ENCODE measurements around the gene SCN1B. TPM values are rescaled to one million over a fixed set of nuclear protein-coding genes. Genes with fewer than 3 reads are reported as not detected.

SCN1B gene
- polyA plus RNA-seq, 2 of the 4 experiments (the other 2 are of a cell fraction), result 11.0 to 11.3 TPM

DNA sequence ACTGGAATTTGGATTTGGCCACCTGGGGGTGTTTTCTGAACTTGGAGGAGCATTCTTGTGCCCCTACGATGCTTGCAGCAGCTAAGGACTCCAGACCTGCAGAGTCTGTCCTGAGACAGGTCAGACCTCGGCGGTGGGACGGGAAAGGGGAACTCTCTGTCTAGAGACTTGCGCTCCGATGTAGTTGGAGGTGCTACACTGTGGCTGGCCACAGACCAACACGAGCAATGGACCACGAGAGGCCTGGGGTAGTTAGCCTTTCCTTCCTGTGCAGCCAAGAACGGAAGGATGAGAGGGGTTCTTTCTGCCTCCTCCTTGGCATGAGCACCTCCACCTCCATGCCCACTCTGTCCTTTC lies 36.0 kb upstream of the SCN1B start:
- peak; percentile 78 for FAIRE-seq
- ATAC-seq, result peak; percentile 1 to 4; a peak in 3 of 6 replicates
- ChIA-PET CTCF (interaction anchor here (0.6 to 61.4 kb wide), 5 partner anchors 5 to 152 kb away, joined by 3 to 1860 read pairs (median 19); partner anchors contain the start of genes GRAMD1A, SCN1B and ZNF792), POLR2A (interaction anchor here (2.8 kb wide), 1 partner anchor 12 kb away, joined by 33 read pairs; no protein-coding TSS in a partner anchor)
- H3K4me2 ChIP-seq, result peak overlapping the region; percentile 77
- peaks cover 57% of the 10 kb centered on the region for H3K4me1 ChIP-seq
- peak overlapping the region; percentile 94 to 95 for H3K27ac ChIP-seq
- DNase-seq (ENCODE audit: low read depth in 1 of 2, low spot score in 1 of 2), result no peak
- H3K4me3 ChIP-seq, result no peak overlapping the region
- H3K9me3 ChIP-seq, result no peaks in the 10 kb centered on the region
- 89% methylated on average over 9 of the region's 9 CpGs for WGBS (ENCODE audit: missing lambda C conversion rate)
- TF ChIP-seq FOSB (CRISPR knock-in tag; IDR thresholded peaks at IDR 0.05), result no peak
- no peak for TF ChIP-seq HOXB5 (CRISPR knock-in tag; IDR thresholded peaks at IDR 0.05)
- TF ChIP-seq JUNB (IDR thresholded peaks at IDR 0.05), result no peak

DNA sequence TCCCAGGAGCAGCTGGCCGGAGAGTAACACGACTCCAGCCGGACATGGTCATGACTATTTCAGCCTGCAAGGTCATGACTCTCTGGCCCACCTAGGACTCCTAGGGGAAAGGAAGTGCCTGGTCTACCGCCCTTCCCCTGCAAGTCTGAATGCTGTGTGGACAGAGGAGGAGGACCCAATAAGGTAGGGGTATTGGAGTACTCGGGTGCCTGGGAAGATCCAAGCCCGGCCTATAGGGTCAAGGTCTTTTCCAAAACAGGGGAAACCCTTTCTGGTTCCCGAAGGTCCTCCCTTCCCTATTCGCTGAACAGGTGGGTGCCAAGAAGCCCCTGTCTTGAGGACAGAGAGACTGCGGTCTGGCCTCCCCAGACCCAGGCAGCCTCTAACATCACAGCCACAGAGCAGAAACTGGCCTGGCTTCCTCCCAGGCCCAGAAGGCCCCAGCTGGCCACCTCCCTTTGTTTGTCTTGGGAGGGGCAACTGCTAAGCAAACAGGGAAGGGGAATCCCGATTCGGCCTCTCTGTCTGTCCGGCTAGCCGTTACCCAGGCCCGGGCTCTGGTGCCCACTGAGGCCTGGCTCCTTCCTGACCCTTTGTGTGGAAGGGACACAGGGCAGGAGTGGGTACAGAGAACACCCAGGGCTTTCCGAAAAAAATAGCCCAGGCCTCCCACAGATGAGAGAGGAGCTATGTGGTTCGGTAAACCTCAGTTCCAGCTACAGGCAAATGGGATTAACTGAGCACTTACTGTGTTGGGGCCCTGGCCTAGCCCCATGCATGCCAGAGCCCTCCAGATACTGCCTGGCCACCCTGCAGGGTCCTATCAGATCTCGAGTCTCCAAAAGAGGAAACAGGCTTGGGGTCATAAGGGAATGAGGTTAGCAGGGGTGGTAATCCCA lies 35.4 kb upstream of the SCN1B start:
- 24% methylated on average over 17 of the region's 17 CpGs for WGBS (ENCODE audit: missing lambda C conversion rate)
- ChIA-PET POLR2A (interaction anchor here (2.8 kb wide), 1 partner anchor 12 kb away, joined by 33 read pairs; no protein-coding TSS in a partner anchor), CTCF (interaction anchor here (0.6 to 61.4 kb wide), 10 partner anchors 5 to 286 kb away, joined by 3 to 1860 read pairs (median 6); partner anchors contain the start of genes GRAMD1A, LGI4, SCN1B and ZNF792)
- H3K4me2 ChIP-seq, result peak overlapping the region; percentile 77
- ATAC-seq, result peak; percentile 67 to 83
- H3K9me3 ChIP-seq, result no peaks in the 10 kb centered on the region
- peak; percentile 94 to 99 for DNase-seq (ENCODE audit: low read depth in 1 of 2, low spot score in 1 of 2)
- H3K4me3 ChIP-seq, result 0 out of 3 replicates have a peak overlapping the region, but pooled peaks have one; percentile 2
- H3K4me1 ChIP-seq, result peaks cover 57% of the 10 kb centered on the region
- peak overlapping the region; percentile 94 to 95 for H3K27ac ChIP-seq
- peak; percentile 98 for FAIRE-seq
- peak; percentile 50; the same call in 1 of the 2 replicates for TF ChIP-seq CHD4 (IDR thresholded peaks at IDR 0.05; ENCODE audit: borderline replicate concordance)
- no peak for TF ChIP-seq KDM5A (IDR thresholded peaks at IDR 0.05)
- TF ChIP-seq TP53 (CRISPR knock-in tag; IDR thresholded peaks at IDR 0.05), result no peak
- TF ChIP-seq, protein P1, sequence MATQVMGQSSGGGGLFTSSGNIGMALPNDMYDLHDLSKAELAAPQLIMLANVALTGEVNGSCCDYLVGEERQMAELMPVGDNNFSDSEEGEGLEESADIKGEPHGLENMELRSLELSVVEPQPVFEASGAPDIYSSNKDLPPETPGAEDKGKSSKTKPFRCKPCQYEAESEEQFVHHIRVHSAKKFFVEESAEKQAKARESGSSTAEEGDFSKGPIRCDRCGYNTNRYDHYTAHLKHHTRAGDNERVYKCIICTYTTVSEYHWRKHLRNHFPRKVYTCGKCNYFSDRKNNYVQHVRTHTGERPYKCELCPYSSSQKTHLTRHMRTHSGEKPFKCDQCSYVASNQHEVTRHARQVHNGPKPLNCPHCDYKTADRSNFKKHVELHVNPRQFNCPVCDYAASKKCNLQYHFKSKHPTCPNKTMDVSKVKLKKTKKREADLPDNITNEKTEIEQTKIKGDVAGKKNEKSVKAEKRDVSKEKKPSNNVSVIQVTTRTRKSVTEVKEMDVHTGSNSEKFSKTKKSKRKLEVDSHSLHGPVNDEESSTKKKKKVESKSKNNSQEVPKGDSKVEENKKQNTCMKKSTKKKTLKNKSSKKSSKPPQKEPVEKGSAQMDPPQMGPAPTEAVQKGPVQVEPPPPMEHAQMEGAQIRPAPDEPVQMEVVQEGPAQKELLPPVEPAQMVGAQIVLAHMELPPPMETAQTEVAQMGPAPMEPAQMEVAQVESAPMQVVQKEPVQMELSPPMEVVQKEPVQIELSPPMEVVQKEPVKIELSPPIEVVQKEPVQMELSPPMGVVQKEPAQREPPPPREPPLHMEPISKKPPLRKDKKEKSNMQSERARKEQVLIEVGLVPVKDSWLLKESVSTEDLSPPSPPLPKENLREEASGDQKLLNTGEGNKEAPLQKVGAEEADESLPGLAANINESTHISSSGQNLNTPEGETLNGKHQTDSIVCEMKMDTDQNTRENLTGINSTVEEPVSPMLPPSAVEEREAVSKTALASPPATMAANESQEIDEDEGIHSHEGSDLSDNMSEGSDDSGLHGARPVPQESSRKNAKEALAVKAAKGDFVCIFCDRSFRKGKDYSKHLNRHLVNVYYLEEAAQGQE (IDR thresholded peaks at IDR 0.05), result no peak
- TF ChIP-seq EP300 (IDR thresholded peaks at IDR 0.05), result peak; percentile 15 to 52; a peak in 2 of 5 replicates
- peak; percentile 3; the same call in 1 of the 2 replicates for TF ChIP-seq ZC3H11A (IDR thresholded peaks at IDR 0.05)
- TF ChIP-seq MYC (IDR thresholded peaks at IDR 0.05; ENCODE audit: borderline replicate concordance, low read length), result peak; percentile 43; the same call in 1 of the 2 replicates
- peak; percentile 74 for TF ChIP-seq GATA3 (IDR thresholded peaks at IDR 0.05; ENCODE audit: borderline replicate concordance)
- TF ChIP-seq JUN (IDR thresholded peaks at IDR 0.05), result peak; percentile 62 to 69; a peak in 4 of 5 replicates
- TF ChIP-seq MAZ (IDR thresholded peaks at IDR 0.05; ENCODE audit: borderline replicate concordance, low read depth, low read length), result peak; percentile 95
- TF ChIP-seq, protein P2, sequence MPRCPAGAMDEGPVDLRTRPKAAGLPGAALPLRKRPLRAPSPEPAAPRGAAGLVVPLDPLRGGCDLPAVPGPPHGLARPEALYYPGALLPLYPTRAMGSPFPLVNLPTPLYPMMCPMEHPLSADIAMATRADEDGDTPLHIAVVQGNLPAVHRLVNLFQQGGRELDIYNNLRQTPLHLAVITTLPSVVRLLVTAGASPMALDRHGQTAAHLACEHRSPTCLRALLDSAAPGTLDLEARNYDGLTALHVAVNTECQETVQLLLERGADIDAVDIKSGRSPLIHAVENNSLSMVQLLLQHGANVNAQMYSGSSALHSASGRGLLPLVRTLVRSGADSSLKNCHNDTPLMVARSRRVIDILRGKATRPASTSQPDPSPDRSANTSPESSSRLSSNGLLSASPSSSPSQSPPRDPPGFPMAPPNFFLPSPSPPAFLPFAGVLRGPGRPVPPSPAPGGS (IDR thresholded peaks at IDR 0.05), result peak; percentile 90
- TF ChIP-seq, protein P3, sequence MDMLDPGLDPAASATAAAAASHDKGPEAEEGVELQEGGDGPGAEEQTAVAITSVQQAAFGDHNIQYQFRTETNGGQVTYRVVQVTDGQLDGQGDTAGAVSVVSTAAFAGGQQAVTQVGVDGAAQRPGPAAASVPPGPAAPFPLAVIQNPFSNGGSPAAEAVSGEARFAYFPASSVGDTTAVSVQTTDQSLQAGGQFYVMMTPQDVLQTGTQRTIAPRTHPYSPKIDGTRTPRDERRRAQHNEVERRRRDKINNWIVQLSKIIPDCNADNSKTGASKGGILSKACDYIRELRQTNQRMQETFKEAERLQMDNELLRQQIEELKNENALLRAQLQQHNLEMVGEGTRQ (IDR thresholded peaks at IDR 0.05), result no peak
- TF ChIP-seq, protein P4, sequence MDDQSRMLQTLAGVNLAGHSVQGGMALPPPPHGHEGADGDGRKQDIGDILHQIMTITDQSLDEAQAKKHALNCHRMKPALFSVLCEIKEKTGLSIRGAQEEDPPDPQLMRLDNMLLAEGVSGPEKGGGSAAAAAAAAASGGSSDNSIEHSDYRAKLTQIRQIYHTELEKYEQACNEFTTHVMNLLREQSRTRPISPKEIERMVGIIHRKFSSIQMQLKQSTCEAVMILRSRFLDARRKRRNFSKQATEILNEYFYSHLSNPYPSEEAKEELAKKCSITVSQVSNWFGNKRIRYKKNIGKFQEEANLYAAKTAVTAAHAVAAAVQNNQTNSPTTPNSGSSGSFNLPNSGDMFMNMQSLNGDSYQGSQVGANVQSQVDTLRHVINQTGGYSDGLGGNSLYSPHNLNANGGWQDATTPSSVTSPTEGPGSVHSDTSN (IDR thresholded peaks at IDR 0.05), result peak; percentile 77; the same call in 1 of the 2 replicates
- peak; percentile 86 for TF ChIP-seq EHF (CRISPR knock-in tag; IDR thresholded peaks at IDR 0.05)
- peak; percentile 16; the same call in 1 of the 2 replicates for TF ChIP-seq FOXS1 (CRISPR knock-in tag; IDR thresholded peaks at IDR 0.05)
- TF ChIP-seq KDM1A (IDR thresholded peaks at IDR 0.05; ENCODE audit: low read depth), result no peak
- TF ChIP-seq, protein P5, sequence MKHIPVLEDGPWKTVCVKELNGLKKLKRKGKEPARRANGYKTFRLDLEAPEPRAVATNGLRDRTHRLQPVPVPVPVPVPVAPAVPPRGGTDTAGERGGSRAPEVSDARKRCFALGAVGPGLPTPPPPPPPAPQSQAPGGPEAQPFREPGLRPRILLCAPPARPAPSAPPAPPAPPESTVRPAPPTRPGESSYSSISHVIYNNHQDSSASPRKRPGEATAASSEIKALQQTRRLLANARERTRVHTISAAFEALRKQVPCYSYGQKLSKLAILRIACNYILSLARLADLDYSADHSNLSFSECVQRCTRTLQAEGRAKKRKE (CRISPR knock-in tag; IDR thresholded peaks at IDR 0.05; ENCODE audit: low read depth), result peak; percentile 92
- TF ChIP-seq RCOR1 (IDR thresholded peaks at IDR 0.05; ENCODE audit: low read depth, low read length), result 0 out of 2 replicates have a peak, but pooled peaks have one; percentile 29
- 0 out of 2 replicates have a peak, but pooled peaks have one; percentile 6 for TF ChIP-seq HEYL (CRISPR knock-in tag; IDR thresholded peaks at IDR 0.05)
- TF ChIP-seq CEBPB (IDR thresholded peaks at IDR 0.05), result 0 out of 4 replicates have a peak, but pooled peaks of 1 of the 2 experiments have one; percentile 34
- TF ChIP-seq, protein P6, sequence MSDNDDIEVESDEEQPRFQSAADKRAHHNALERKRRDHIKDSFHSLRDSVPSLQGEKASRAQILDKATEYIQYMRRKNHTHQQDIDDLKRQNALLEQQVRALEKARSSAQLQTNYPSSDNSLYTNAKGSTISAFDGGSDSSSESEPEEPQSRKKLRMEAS (IDR thresholded peaks at IDR 0.05), result peak; percentile 76; the same call in 1 of the 2 replicates
- no peak for TF ChIP-seq CBX8 (IDR thresholded peaks at IDR 0.05)
- TF ChIP-seq SMC3 (IDR thresholded peaks at IDR 0.05), result peak; percentile 38; the same call in 2 of the 3 replicates
- TF ChIP-seq RNF2 (IDR thresholded peaks at IDR 0.05; ENCODE audit: borderline replicate concordance, low read depth), result no peak
- TF ChIP-seq NPAS2 (CRISPR knock-in tag; IDR thresholded peaks at IDR 0.05; ENCODE audit: borderline replicate concordance), result no peak
